A673 (cell line): ENCODE results near the gene ZNF678.
"Not testable (repeated sequence)": the region's sequence is repeated elsewhere in the genome, so short reads cannot be mapped to it uniquely, and the experiment has no call there.

ENCODE experiments used
- EZH2 ChIP-seq: fragments of 200-600 bp; sonication (generic); IDR thresholded peaks from 2 replicates; pipeline ENCODE4 v1.6.1; 2017; ENCODE audit warnings: borderline replicate concordance, low read depth, mild to moderate bottlenecking, mixed read lengths, antibody characterized with exemption, low read length; ENCODE audit not compliant: poor library complexity, severe bottlenecking
- TF ChIP-seq, protein P1 (sequence below): fragments of 300-800, 200-600 bp; sonication (generic); conservative IDR thresholded peaks from 2 replicates; pipeline ENCODE4 v1.5.1; 2017; ENCODE audit warnings: low read depth, mild to moderate bottlenecking, antibody characterized with exemption, low read length, moderate library complexity, mixed read lengths

DNA sequence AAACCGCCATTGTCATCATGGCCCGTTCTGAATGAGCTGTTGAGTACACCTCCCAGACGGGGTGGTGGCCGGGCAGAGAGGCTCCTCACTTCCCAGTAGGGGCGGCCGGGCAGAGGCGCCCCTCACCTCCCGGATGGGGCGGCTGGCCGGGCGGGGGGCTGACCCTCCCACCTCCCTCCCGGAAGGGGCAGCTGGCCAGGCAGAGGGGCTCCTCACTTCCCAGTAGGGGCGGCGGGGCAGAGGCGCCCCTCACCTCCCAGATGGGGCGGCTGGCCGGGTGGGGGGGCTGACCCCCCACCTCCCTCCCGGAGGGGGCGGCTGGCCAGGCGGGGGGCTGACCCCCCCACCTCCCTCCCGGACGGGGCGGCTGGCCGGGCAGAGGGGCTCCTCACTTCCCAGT, 147.1 kb downstream of the ZNF678 start:
- TF ChIP-seq, protein P1, sequence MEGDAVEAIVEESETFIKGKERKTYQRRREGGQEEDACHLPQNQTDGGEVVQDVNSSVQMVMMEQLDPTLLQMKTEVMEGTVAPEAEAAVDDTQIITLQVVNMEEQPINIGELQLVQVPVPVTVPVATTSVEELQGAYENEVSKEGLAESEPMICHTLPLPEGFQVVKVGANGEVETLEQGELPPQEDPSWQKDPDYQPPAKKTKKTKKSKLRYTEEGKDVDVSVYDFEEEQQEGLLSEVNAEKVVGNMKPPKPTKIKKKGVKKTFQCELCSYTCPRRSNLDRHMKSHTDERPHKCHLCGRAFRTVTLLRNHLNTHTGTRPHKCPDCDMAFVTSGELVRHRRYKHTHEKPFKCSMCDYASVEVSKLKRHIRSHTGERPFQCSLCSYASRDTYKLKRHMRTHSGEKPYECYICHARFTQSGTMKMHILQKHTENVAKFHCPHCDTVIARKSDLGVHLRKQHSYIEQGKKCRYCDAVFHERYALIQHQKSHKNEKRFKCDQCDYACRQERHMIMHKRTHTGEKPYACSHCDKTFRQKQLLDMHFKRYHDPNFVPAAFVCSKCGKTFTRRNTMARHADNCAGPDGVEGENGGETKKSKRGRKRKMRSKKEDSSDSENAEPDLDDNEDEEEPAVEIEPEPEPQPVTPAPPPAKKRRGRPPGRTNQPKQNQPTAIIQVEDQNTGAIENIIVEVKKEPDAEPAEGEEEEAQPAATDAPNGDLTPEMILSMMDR = not testable (repeated sequence)
- TF ChIP-seq EZH2 = not testable (repeated sequence)
